MCF 10A (cell line): ENCODE results near the gene PTPRC. TPM values are rescaled to one million over a fixed set of nuclear protein-coding genes. Genes with fewer than 3 reads are reported as not detected.
A peak's percentile ranks its signal among the peaks of the same experiment; 100 is the strongest.

Experiments used
- Bru-seq: library from RNA; stranded (reverse); fragments of 400-500 nt; gene quantifications from one replicate; lab custom pipeline; 2021; lab: Mats Ljungman, UMichigan
- BruChase-seq, 2 experiments: library from RNA; stranded (reverse); fragments of 400-500 nt; gene quantifications; one replicate each; lab custom pipeline; 2021; lab: Mats Ljungman, UMichigan
- BruUV-seq: library from RNA; stranded (reverse); fragments of 400-500 nt; replicated peaks from 2 replicates; lab custom pipeline; 2021; lab: Mats Ljungman, UMichigan
- CTCF ChIA-PET: fragments of 300-600 bp; sonication (Branson Sonifier 250); formaldehyde crosslinking; extraction: SDS; loops from one replicate; lab custom pipeline; 2021; ENCODE audit warnings: antibody characterized with exemption, inconsistent platforms; lab: Yijun Ruan, JAX
- POLR2A ChIA-PET: fragments of 300-600, 350-650 bp; sonication (Branson Sonifier 250); formaldehyde crosslinking; extraction: SDS; loops from one replicate; lab custom pipeline; 2020; ENCODE audit warnings: antibody characterized with exemption, inconsistent platforms; lab: Yijun Ruan, JAX
- DNase-seq: peaks from one replicate; pipeline ENCODE4 v3.0.0-alpha.2; 2018; ENCODE audit not compliant: unreplicated experiment
- H3K27ac Mint-ChIP-seq: one replicate; pipeline ENCODE4 v1.8.0; 2022; ENCODE audit warnings: mild to moderate bottlenecking, low read depth, mixed read lengths; ENCODE audit not compliant: unreplicated experiment
- H3K27me3 Mint-ChIP-seq: one replicate; pipeline ENCODE4 v1.8.0; 2022; ENCODE audit warnings: mixed read lengths; ENCODE audit not compliant: insufficient read depth, unreplicated experiment
- H3K36me3 Mint-ChIP-seq: one replicate; pipeline ENCODE4 v1.8.0; 2022; ENCODE audit warnings: mild to moderate bottlenecking, moderate library complexity, mixed read lengths; ENCODE audit not compliant: insufficient read depth, unreplicated experiment
- H3K4me1 Mint-ChIP-seq: one replicate; pipeline ENCODE4 v1.8.0; 2022; ENCODE audit warnings: mixed read lengths; ENCODE audit not compliant: insufficient read depth, unreplicated experiment
- H3K4me3 Mint-ChIP-seq: one replicate; pipeline ENCODE4 v1.8.0; 2022; ENCODE audit warnings: mild to moderate bottlenecking, moderate library complexity, mixed read lengths; ENCODE audit not compliant: unreplicated experiment
- H3K9me3 Mint-ChIP-seq: one replicate; pipeline ENCODE4 v1.8.0; 2022; ENCODE audit warnings: mixed read lengths; ENCODE audit not compliant: unreplicated experiment
- intact Hi-C: fragments of 100-400 bp; cut with micrococcal nuclease; formaldehyde crosslinking; loops from 2 replicates; pipeline ENCODE4 v1.14.1; 2022
- long read RNA-seq: library from polyadenylated mRNA; stranded (forward); transcript quantifications from one replicate; pipeline ENCODE4 v2.0.0, GENCODE V29; 2022
- total RNA-seq: library from RNA; stranded (reverse); gene quantifications from 2 replicates; pipeline ENCODE4 v1.2.3, GENCODE V29; 2022
- TF ChIP-seq, protein P1 (sequence below): fragments of 200-600 bp; IDR thresholded peaks from one replicate; pipeline ENCODE4 v1.8.0; 2022; ENCODE audit warnings: antibody characterized with exemption, mild to moderate bottlenecking; ENCODE audit not compliant: unreplicated experiment

PTPRC gene
- total RNA-seq: not detected in 2 replicates
- Bru-seq, nascent RNA: percentile 8 among the genes with signal in this experiment
- percentile 1 among the genes with signal in this experiment for BruChase-seq, experiment 1, labeled RNA remaining after a 6-hour chase
- percentile 8 among the genes with signal in this experiment for BruChase-seq, experiment 2, labeled RNA remaining after a 2-hour chase
- long read RNA-seq: 0 reads

- ChIA-PET CTCF (no interaction called here), POLR2A (interaction anchor here (0.7 kb wide), 1 partner anchor 10 kb away, joined by 3 read pairs; no protein-coding TSS in a partner anchor)
- no peak within 1 kb of the TSS for H3K27ac Mint-ChIP-seq
- no peaks in the 10 kb centered on the region for H3K36me3 Mint-ChIP-seq
- BruUV-seq: no TSS peak
- DNase-seq: no peak
- no peaks in the 10 kb centered on the region for H3K27me3 Mint-ChIP-seq
- H3K4me3 Mint-ChIP-seq: no peak within 1 kb of the TSS
- intact Hi-C loops: no loop called here
- H3K4me1 Mint-ChIP-seq: peaks cover 5% of the 10 kb centered on the region
- H3K9me3 Mint-ChIP-seq: peaks cover 2% of the 10 kb centered on the region
- TF ChIP-seq, protein P1, sequence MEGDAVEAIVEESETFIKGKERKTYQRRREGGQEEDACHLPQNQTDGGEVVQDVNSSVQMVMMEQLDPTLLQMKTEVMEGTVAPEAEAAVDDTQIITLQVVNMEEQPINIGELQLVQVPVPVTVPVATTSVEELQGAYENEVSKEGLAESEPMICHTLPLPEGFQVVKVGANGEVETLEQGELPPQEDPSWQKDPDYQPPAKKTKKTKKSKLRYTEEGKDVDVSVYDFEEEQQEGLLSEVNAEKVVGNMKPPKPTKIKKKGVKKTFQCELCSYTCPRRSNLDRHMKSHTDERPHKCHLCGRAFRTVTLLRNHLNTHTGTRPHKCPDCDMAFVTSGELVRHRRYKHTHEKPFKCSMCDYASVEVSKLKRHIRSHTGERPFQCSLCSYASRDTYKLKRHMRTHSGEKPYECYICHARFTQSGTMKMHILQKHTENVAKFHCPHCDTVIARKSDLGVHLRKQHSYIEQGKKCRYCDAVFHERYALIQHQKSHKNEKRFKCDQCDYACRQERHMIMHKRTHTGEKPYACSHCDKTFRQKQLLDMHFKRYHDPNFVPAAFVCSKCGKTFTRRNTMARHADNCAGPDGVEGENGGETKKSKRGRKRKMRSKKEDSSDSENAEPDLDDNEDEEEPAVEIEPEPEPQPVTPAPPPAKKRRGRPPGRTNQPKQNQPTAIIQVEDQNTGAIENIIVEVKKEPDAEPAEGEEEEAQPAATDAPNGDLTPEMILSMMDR: no peak
Observed at GRCh38 chr1:198638894-198639635, at the start of gene PTPRC. PTPRC (plus strand) TSS chr1:198639040; CDS start chr1:198639269, 229 bp downstream.

- POLR2A ChIA-PET: interaction anchor here (1.0 kb wide), 1 partner anchor 12 kb away, joined by 4 read pairs; no protein-coding TSS in a partner anchor
- no peak for DNase-seq
- Mint-ChIP-seq H3K4me1 (no peaks in the 10 kb centered on the region), H3K27ac (no peak overlapping the region), H3K9me3 (peaks cover 24% of the 10 kb centered on the region), H3K27me3 (no peaks in the 10 kb centered on the region), H3K36me3 (no peaks in the 10 kb centered on the region), H3K4me3 (no peak overlapping the region)
- no TSS peak for BruUV-seq
- CTCF ChIA-PET: no interaction called here
- TF ChIP-seq, protein P1: no peak
- intact Hi-C loops: no loop called here
Observed at GRCh38 chr1:198590454-198590853, 48.4 kb upstream of the PTPRC start.

DNA sequence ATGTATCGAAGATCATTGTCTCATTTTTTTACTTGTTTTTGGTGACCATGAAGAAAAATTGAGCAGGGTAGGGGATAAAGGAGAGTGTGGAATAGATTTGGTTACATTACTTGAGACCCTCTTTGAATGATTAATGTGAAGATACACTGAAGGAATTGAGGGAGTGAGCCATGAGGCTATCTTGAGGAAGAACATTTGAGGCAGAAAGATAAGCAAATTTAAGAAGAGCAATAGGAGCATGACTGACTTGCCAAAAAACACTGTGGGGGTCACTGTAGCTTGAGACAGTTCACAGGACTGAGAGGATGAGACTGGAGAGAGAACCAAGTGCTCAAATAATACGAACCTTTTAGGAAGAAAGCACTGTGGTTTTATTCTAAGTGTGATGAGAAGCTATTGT lies 43.1 kb upstream of the PTPRC start:
- Mint-ChIP-seq H3K4me3 (no peak overlapping the region), H3K9me3 (peaks cover 22% of the 10 kb centered on the region), H3K27me3 (no peaks in the 10 kb centered on the region), H3K36me3 (no peaks in the 10 kb centered on the region), H3K4me1 (no peaks in the 10 kb centered on the region), H3K27ac (no peak overlapping the region)
- ChIA-PET CTCF (interaction anchor here (1.0 to 1.1 kb wide), 3 partner anchors 10 to 15 kb away, joined by 3 to 4 read pairs (median 3); no protein-coding TSS in a partner anchor), POLR2A (interaction anchor here (0.9 to 1.1 kb wide), 2 partner anchors 86 to 218 kb away, joined by 3 read pairs; no protein-coding TSS in a partner anchor)
- BruUV-seq: no TSS peak
- intact Hi-C loops: no loop called here
- DNase-seq: no peak
- TF ChIP-seq, protein P1: no peak
